HCT116 (cell line): ENCODE results near the gene FAM131C. TPM values are rescaled to one million over a fixed set of nuclear protein-coding genes. Genes with fewer than 3 reads are reported as not detected.

ENCODE experiments used
- ATAC-seq: fragments of 200-7000 bp; cut with Tn5 transposase; 2 replicates; pipeline ENCODE4 v1.9.1; 2020; ENCODE audit warnings: mild to moderate bottlenecking, moderate library complexity
- BruUV-seq: library from RNA; stranded (reverse); fragments of 400-500 nt; replicated peaks from 2 replicates; lab custom pipeline; 2021; lab: Mats Ljungman, UMichigan
- CTCF ChIA-PET: fragments of 300-600 bp; sonication (Branson Sonifier 250); formaldehyde crosslinking; loops from one replicate; lab custom pipeline; 2021; ENCODE audit warnings: antibody characterized with exemption; lab: Charles Lee
- POLR2A ChIA-PET: fragments of 300-600, 350-600 bp; sonication (Branson Sonifier 250); formaldehyde crosslinking; loops from one replicate; lab custom pipeline; 2021; ENCODE audit warnings: antibody characterized with exemption; lab: Charles Lee
- RAD21 ChIA-PET, 2 experiments: fragments of 300-600 bp; sonication (Branson Sonifier 250); formaldehyde crosslinking; loops; one replicate each; lab custom pipeline; 2023; ENCODE audit warnings: low total read pairs in 2 of 2; ENCODE audit not compliant: uncharacterized antibody in 2 of 2, unreplicated experiment in 2 of 2, low non-redundant PET in 1 of 2; lab: Charles Lee
- DNase-seq: peaks from one replicate; pipeline ENCODE4 v3.0.0-alpha.2; 2010; ENCODE audit warnings: low read depth, low spot score
- H2AFZ ChIP-seq: fragments of 200-600 bp; shearing (Covaris generic), sonication (generic); 2 replicates; pipeline ENCODE4 v1.6.1; 2017; ENCODE audit warnings: low read depth, mixed run types, mixed read lengths, antibody characterized with exemption, low read length; ENCODE audit not compliant: poor library complexity, severe bottlenecking
- H3K27ac ChIP-seq: 2 replicates; pipeline ENCODE4 v1.5.1; 2012; ENCODE audit warnings: low read depth, low read length
- H3K27me3 ChIP-seq: fragments of 200-600 bp; sonication (generic); 2 replicates; pipeline ENCODE4 v1.6.1; 2016; ENCODE audit warnings: mixed run types, low read length, mixed read lengths; ENCODE audit not compliant: insufficient read depth
- H3K36me3 ChIP-seq, 2 experiments: fragments of 200-500 bp in 1 of 2; fragments of 200-600 bp in 1 of 2; sonication (Bioruptor generic) in 1 of 2; sonication (generic) in 1 of 2; 2 replicates each; pipeline versions ENCODE4 v1.5.1 to v1.6.1; 2014 to 2016; ENCODE audit warnings: low read length in 2 of 2, inconsistent platforms in 1 of 2, mixed read lengths in 1 of 2, mixed run types in 1 of 2; ENCODE audit not compliant: insufficient read depth in 2 of 2, control insufficient read depth in 1 of 2
- H3K4me1 ChIP-seq, 2 experiments: fragments of 200-600 bp in 1 of 2; sonication (generic) in 1 of 2; 2 replicates each; pipeline versions ENCODE4 v1.5.1 to v1.6.1; 2012 to 2017; ENCODE audit warnings: low read length in 2 of 2, inconsistent platforms in 1 of 2, mild to moderate bottlenecking in 1 of 2, mixed read lengths in 1 of 2, mixed run types in 1 of 2, moderate library complexity in 1 of 2; ENCODE audit not compliant: insufficient read depth in 2 of 2, control insufficient read depth in 1 of 2
- H3K4me2 ChIP-seq: fragments of 200-600 bp; sonication (generic); 2 replicates; pipeline ENCODE4 v1.6.1; 2017; ENCODE audit warnings: mixed run types, low read length, mixed read lengths
- H3K4me3 ChIP-seq, 2 experiments: fragments of 200-600 bp in 1 of 2; sonication (generic) in 1 of 2; replicated peaks in 1 of 2; 2 replicates each; pipeline ENCODE4 v1.5.1; 2011 to 2016; ENCODE audit warnings: low read length in 2 of 2, control low read depth in 1 of 2, low read depth in 1 of 2, mild to moderate bottlenecking in 1 of 2, mixed read lengths in 1 of 2, mixed run types in 1 of 2
- H3K79me2 ChIP-seq: fragments of 200-600 bp; sonication (generic); 2 replicates; pipeline ENCODE4 v1.6.1; 2017; ENCODE audit warnings: mild to moderate bottlenecking, mixed run types, low read length, moderate library complexity, mixed read lengths; ENCODE audit not compliant: insufficient read depth
- H3K9ac ChIP-seq: fragments of 200-600 bp; sonication (generic); 2 replicates; pipeline ENCODE4 v1.6.1; 2016; ENCODE audit warnings: low read length, mixed read lengths
- H3K9me2 ChIP-seq: fragments of 200-600 bp; sonication (generic), shearing (Covaris generic); 2 replicates; pipeline ENCODE4 v1.6.1; 2017; ENCODE audit warnings: mixed run types, mild to moderate bottlenecking, moderate library complexity; ENCODE audit not compliant: insufficient read depth
- H3K9me3 ChIP-seq, 2 experiments: fragments of 200-500 bp in 1 of 2; fragments of 200-600 bp in 1 of 2; sonication (Bioruptor generic) in 1 of 2; sonication (generic) in 1 of 2; 2 replicates each; pipeline ENCODE4 v1.6.1; 2014 to 2017; ENCODE audit warnings: low read length in 2 of 2, mixed read lengths in 2 of 2, inconsistent platforms in 1 of 2, low read depth in 1 of 2, mild to moderate bottlenecking in 1 of 2, mixed run types in 1 of 2, moderate library complexity in 1 of 2; ENCODE audit not compliant: control insufficient read depth in 1 of 2, insufficient read depth in 1 of 2
- H4K20me1 ChIP-seq: fragments of 200-600 bp; sonication (generic), shearing (Covaris generic); 2 replicates; pipeline ENCODE4 v1.6.1; 2017; ENCODE audit warnings: mixed run types, mild to moderate bottlenecking, moderate library complexity; ENCODE audit not compliant: insufficient read depth
- CBX3 ChIP-seq: IDR thresholded peaks from 2 replicates; pipeline ENCODE4 v1.6.1; 2012; ENCODE audit warnings: low read depth
- CEBPB ChIP-seq: IDR thresholded peaks from 2 replicates; pipeline ENCODE4 v1.6.1; 2012; ENCODE audit warnings: low read depth
- CTCF ChIP-seq, 3 experiments: fragments of 200-600 bp in 1 of 3; sonication (generic) in 1 of 3; IDR thresholded peaks in 2 of 3; conservative IDR thresholded peaks in 1 of 3; 2 replicates each; pipeline ENCODE4 v1.5.1; 2012 to 2017; ENCODE audit warnings: low read depth in 2 of 3, low read length in 2 of 3, antibody characterized with exemption in 1 of 3, borderline replicate concordance in 1 of 3, control low read depth in 1 of 3, mild to moderate bottlenecking in 1 of 3, mixed read lengths in 1 of 3, mixed run types in 1 of 3, moderate library complexity in 1 of 3; ENCODE audit not compliant: insufficient read depth in 1 of 3
- ELF1 ChIP-seq: IDR thresholded peaks from 2 replicates; pipeline ENCODE4 v1.6.1; 2012; ENCODE audit warnings: low read depth, borderline replicate concordance
- EZH2 ChIP-seq: fragments of 200-600 bp; sonication (generic); IDR thresholded peaks from 2 replicates; pipeline ENCODE4 v1.6.1; 2017; ENCODE audit warnings: antibody characterized with exemption, mixed run types
- EZH2phosphoT487 ChIP-seq: fragments of 200-600 bp; IDR thresholded peaks from 2 replicates; pipeline ENCODE4 v1.6.1; 2018; ENCODE audit warnings: antibody characterized with exemption, borderline replicate concordance
- JUND ChIP-seq: IDR thresholded peaks from 2 replicates; pipeline ENCODE4 v1.6.1; 2012
- MAX ChIP-seq: IDR thresholded peaks from 2 replicates; pipeline ENCODE4 v1.6.1; 2012
- POLR2A ChIP-seq: IDR thresholded peaks from 2 replicates; pipeline ENCODE4 v1.7.0; 2011; ENCODE audit warnings: borderline replicate concordance; ENCODE audit not compliant: insufficient read depth, insufficient read length; ENCODE audit errors: extremely low read depth
- POLR2AphosphoS5 ChIP-seq: IDR thresholded peaks from 2 replicates; pipeline ENCODE4 v1.6.1; 2011; ENCODE audit warnings: mild to moderate bottlenecking, low read depth, low read length, moderate library complexity
- RAD21 ChIP-seq: IDR thresholded peaks from 2 replicates; pipeline ENCODE4 v1.6.1; 2012; ENCODE audit warnings: low read depth, mild to moderate bottlenecking
- REST ChIP-seq: IDR thresholded peaks from 2 replicates; pipeline ENCODE4 v1.6.1; 2012; ENCODE audit warnings: low read depth
- SIN3A ChIP-seq: IDR thresholded peaks from 2 replicates; pipeline ENCODE4 v1.6.1; 2012; ENCODE audit warnings: low read depth
- SP1 ChIP-seq: IDR thresholded peaks from 2 replicates; pipeline ENCODE4 v1.6.1; 2012; ENCODE audit warnings: low read depth
- SRF ChIP-seq: IDR thresholded peaks from 2 replicates; pipeline ENCODE4 v1.6.1; 2012; ENCODE audit warnings: low read depth
- TCF7L2 ChIP-seq: IDR thresholded peaks from 2 replicates; pipeline ENCODE4 v1.7.0; 2011; ENCODE audit warnings: borderline replicate concordance, inconsistent platforms; ENCODE audit not compliant: insufficient read depth, insufficient read length; ENCODE audit errors: extremely low read depth
- ZFX ChIP-seq: fragments of 450-650 bp; IDR thresholded peaks from 2 replicates; pipeline ENCODE4 v1.6.1; 2017
- ZNF274 ChIP-seq: fragments of 200-500 bp; sonication (Bioruptor generic); IDR thresholded peaks from 2 replicates; pipeline ENCODE4 v1.6.1; 2014; ENCODE audit warnings: mild to moderate bottlenecking, low read depth, low read length, inconsistent platforms
- intact Hi-C: fragments of 100-400 bp; cut with micrococcal nuclease; formaldehyde crosslinking; loops from 2 replicates; pipeline ENCODE4 v1.10.0; 2022
- total RNA-seq: library from RNA; stranded (reverse); gene quantifications from one replicate; pipeline ENCODE4 v1.2.1, GENCODE V29; 2021; ENCODE audit not compliant: unreplicated experiment
- TF ChIP-seq, protein P1 (sequence below): IDR thresholded peaks from 2 replicates; pipeline ENCODE4 v1.6.1; 2012
- TF ChIP-seq, protein P2 (sequence below): IDR thresholded peaks from 2 replicates; pipeline ENCODE4 v1.6.1; 2011; ENCODE audit warnings: mild to moderate bottlenecking, low read length, moderate library complexity; ENCODE audit not compliant: insufficient replicate concordance; ENCODE audit errors: extremely low read depth

Gene FAM131C
- total RNA-seq, 1 experiment from 2014 or later: 11.6 TPM

- no peak for ATAC-seq
- POLR2A ChIA-PET: no interaction called here
- TF ChIP-seq ZFX (no peak), RAD21 (no peak), JUND (no peak), SP1 (no peak), CTCF (IDR thresholded peaks at IDR 0.05 in 2 of 3, conservative IDR thresholded peaks at IDR 0.05 in 1 of 3; ENCODE audit: borderline replicate concordance in 1 of 3, insufficient read depth in 1 of 3, low read depth in 2 of 3, low read length in 2 of 3) (no peak), POLR2AphosphoS5 (no peak), TCF7L2 (no peak), SRF (no peak), CBX3 (no peak), EZH2 (no peak), REST (no peak), ELF1 (no peak), MAX (no peak), CEBPB (no peak), POLR2A (no peak), SIN3A (no peak), EZH2phosphoT487 (no peak), ZNF274 (no peak)
- TF ChIP-seq, protein P1, sequence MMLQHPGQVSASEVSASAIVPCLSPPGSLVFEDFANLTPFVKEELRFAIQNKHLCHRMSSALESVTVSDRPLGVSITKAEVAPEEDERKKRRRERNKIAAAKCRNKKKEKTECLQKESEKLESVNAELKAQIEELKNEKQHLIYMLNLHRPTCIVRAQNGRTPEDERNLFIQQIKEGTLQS: no peak
- TF ChIP-seq, protein P2, sequence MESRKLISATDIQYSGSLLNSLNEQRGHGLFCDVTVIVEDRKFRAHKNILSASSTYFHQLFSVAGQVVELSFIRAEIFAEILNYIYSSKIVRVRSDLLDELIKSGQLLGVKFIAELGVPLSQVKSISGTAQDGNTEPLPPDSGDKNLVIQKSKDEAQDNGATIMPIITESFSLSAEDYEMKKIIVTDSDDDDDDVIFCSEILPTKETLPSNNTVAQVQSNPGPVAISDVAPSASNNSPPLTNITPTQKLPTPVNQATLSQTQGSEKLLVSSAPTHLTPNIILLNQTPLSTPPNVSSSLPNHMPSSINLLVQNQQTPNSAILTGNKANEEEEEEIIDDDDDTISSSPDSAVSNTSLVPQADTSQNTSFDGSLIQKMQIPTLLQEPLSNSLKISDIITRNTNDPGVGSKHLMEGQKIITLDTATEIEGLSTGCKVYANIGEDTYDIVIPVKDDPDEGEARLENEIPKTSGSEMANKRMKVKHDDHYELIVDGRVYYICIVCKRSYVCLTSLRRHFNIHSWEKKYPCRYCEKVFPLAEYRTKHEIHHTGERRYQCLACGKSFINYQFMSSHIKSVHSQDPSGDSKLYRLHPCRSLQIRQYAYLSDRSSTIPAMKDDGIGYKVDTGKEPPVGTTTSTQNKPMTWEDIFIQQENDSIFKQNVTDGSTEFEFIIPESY: no peak
- no peaks in the 10 kb centered on the region for H3K79me2 ChIP-seq
- no peaks in the 10 kb centered on the region for H3K36me3 ChIP-seq
- H3K9me2 ChIP-seq: no peaks in the 10 kb centered on the region
- peak overlapping the region; percentile 85; the same call in 1 of the 2 replicates for H3K4me2 ChIP-seq
- intact Hi-C loops: no loop called here
- H3K9ac ChIP-seq: no peak overlapping the region
- RAD21 ChIA-PET: no interaction called here
- H3K27ac ChIP-seq: no peak overlapping the region
- H4K20me1 ChIP-seq: no peaks in the 10 kb centered on the region
- no TSS peak for BruUV-seq
- no peaks in the 10 kb centered on the region for H3K9me3 ChIP-seq
- CTCF ChIA-PET: interaction anchor here (1.3 kb wide), 1 partner anchor 68 kb away, joined by 3 read pairs; no protein-coding TSS in a partner anchor
- DNase-seq: no peak
- no peaks in the 10 kb centered on the region for H3K27me3 ChIP-seq
- peaks cover 10 to 24% of the 10 kb centered on the region in 2 experiments for H3K4me1 ChIP-seq
- no peak overlapping the region for H3K4me3 ChIP-seq
- H2AFZ ChIP-seq: no peak overlapping the region
These were observed 59.6 kb downstream of the FAM131C start for GRCh38 chr1:16013908-16014258.
